Measurements from ENCODE around the gene SPC24.

DNA sequence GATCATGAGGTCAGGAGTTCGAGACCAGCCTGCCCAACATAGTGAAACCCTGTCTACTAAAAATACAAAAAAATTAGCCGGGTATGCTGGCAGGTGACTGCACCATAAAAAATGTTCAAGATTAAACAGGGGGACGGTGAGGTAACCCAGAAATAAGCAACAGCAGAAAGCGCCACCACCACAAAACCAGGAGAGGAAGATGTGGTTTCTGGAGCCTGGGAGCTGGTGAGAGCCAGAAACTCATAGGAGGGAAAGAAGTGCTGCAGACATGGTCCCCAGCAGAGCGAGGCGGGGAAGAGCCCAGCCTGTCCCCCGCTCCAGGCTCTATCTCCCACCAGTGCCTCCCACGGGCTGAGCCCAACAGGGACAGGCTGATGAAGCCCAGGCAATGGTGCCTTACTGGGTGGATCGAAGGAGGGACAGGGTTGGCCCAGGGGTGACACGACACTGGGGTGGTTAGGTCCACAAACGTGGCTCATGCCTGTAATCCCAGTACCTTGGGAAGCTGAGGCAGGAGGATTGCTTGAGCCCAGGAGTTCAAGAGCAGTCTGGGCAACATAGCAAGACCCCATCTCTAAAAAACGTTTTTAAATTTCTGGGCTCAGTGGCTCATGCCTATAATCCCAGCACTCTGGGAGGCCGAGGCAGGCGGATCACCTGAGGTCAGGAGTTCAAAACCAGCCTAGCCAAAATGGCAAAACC, 19.0 kb downstream of the SPC24 start:
- no peak for TF ChIP-seq SIN3A (IDR thresholded peaks at IDR 0.05; ENCODE audit: borderline replicate concordance, insufficient read depth, low read length)
- no peak for TF ChIP-seq POLR2AphosphoS5 (IDR thresholded peaks at IDR 0.05; ENCODE audit: low read depth, low read length)
